Glomerular endothelial cell (primary cell): ENCODE data around the gene HDAC9. TPM values are rescaled to one million over a fixed set of nuclear protein-coding genes. Genes with fewer than 3 reads are reported as not detected.

Source experiments
- DNase-seq: peaks from one replicate; pipeline ENCODE4 v3.0.0-alpha.2; 2011; ENCODE audit warnings: low read depth, low spot score; ENCODE audit errors: extremely low read depth
- total RNA-seq: library from RNA; depleted of rRNA; stranded (reverse); fragments of >200 nt; gene quantifications from 2 replicates; pipeline ENCODE4 v1.2.3, GENCODE V29; 2015

The HDAC9 gene
- total RNA-seq, 1 donor from 2014 or later: 24.7 TPM

DNA sequence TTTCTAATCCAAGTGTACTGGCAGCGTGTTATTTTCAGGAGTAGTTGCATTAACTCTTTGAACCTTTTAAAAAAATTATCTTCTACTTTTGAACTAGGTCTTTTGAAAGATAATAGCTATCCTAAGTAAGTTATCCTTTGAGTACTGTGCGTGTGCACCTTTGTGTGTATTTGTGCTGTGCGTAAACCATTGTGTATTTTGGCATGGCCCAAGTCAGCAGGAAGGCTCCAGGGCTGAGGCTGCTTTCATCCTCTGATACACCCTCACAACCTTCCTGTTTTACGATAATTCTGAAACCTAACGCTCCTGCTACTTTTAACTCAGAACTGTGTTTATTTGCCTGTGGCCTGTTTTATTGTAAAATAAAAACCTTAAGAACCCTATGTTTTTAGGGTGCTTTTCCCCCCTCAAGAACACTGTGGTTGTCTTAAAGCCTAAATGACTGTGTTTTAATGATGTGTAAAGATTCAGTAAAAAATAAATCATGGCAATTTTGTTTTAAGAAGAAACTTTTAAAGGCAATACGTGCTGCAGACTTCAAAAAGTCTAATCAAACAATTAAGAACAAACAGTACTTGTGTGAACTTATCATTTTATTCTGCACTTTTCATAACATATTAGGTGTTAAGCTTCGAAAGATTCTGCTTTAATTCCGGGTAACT lies 57.5 kb downstream of the HDAC9 start:
- no peak for DNase-seq

DNA sequence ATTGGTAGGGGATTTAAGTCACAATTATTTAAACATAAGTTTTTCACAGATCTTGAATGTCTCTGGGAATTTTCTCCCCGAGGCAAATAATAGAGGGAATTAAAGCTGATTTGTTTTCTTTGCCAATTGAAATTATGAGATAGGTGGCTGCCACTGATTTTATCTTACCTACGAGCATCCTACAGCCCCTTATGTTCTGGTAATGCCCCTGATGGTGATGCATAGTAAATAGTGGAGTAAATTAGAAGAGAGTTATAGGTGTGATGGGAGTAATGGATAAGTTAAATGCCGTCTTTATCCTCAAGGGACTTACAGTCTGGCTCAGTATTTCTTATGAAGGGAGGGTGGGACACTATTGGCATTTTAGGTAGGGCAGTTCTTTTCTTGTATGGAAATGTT lies 58.1 kb downstream of the HDAC9 start:
- DNase-seq: no peak

DNA sequence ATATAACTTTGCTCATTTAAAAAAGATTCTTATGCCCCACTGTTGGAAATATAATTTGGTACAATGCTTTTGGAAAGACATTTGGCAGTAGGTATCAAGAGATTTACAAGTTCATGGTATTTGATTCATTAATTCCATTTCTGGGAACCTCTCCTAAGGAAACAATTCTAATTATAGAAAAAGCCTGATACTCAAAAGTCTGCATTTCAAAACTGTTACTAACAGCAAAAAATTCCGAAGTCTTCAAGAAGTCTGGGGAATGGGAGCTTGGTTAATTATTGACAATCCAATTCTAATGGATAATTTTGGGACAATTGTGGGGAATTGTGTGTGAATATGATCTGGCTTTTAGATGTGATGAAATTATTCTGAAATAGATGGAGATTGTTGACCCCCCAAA lies 59.6 kb downstream of the HDAC9 start:
- no peak for DNase-seq

DNA sequence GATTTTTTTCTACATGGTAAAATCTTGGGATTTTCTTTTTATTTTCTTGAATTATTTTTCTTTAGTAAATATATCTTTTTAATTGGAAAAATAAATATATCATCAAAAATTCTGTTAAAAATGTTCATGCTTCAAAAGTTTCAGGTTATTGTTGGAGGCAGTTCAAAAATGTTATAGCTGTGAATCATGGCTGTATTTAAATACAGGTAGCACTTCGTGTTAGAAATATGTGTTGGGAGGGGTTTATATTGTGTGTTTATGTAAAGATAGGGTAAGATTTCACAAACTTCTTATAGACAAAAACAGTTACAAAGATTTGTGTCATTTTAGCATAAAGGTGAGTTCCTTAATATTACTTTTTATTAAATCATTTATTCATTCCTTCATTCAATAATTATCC lies 60.4 kb downstream of the HDAC9 start:
- no peak for DNase-seq

DNA sequence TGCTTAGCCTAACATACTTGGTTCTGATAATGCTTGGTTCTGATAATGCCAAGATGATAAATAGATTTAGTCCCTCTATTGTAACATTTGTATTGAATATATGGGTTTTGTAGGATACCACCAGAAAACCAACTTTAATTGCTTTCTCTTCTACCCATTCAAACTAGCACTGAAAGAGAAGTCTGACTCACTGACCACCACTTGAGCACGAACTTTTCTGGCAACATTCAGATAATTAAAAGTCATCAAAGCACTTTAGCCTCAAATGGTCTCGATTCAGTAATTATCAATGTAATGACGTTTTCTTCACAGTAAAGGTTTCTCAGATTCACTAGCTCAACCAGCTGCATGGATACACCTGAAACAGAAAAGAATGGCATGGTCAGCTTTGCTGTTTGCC lies 63.0 kb downstream of the HDAC9 start:
- DNase-seq: no peak

DNA sequence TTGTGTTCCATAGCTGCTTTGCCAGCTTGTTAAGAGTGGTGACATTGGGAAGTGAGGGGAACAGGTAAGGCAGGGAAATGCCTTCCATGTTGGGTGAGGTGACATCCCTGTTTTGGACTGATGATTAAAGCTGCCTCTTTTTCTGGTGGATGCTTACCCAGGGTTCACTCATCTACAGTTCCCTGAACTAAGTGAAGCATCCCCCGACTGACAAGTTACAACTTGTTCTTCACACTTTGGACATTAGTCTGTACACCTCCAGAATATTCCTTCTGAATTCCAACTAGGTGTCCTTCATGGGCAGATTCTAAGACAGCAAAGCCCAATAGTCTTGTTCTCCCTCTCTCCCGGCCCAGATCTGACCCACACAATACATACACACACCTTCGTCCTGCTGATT lies 63.4 kb downstream of the HDAC9 start:
- no peak for DNase-seq

DNA sequence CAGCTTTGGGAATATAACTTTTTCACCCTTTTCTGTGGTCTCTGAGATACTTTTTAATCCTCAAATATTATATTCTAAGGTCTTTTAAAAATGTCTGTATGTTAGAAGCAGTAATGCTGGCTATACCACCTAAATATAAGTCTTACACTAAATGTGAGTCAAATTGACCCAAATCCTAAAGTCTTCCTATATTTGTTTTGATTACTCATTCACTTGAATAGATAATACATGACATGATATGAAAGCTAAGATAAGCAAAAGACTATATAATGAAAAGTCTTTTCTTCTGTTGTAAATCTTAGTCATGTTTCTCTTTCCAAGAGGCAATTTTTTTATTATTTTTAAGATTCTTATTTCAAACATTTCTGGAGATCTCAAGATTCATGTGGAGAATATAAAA lies 64.2 kb downstream of the HDAC9 start:
- no peak for DNase-seq

DNA sequence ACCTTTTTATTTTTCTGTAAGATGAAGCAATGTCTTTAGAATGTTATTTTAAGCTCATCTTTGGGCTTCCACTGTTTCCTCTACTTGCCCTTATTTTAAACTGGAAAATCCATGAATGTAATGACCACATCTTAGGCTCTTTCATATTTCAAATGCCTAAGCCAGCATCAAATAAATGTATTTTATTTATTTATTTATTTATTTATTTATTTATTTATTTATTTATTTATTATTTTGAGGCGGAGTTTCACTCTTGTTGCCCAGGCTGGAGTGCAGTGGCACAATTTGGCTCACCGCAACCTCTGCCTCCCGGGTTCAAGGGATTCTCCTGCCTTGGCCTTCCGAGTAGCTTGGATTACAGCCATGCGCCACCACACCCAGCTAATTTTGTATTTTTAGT lies 69.2 kb downstream of the HDAC9 start:
- no peak for DNase-seq

DNA sequence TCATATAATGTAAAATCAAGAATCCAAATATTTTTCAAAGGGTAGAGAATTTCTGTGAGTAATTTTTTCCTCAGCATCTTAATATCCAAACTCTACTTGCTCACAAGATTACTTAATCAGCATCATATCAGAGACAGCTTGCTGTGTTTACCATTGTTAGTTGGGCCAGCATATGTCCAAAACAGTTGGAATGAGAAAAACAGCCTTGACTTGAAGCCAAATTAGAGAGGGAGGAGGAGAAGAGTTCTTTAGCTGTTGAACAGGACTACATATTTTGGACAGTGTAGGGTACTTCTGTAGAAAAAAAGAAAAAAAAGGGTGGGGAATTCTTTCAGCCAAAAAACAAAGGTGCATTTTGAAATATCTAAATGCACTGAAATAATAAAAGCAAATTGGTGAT lies 69.8 kb downstream of the HDAC9 start:
- DNase-seq: no peak

DNA sequence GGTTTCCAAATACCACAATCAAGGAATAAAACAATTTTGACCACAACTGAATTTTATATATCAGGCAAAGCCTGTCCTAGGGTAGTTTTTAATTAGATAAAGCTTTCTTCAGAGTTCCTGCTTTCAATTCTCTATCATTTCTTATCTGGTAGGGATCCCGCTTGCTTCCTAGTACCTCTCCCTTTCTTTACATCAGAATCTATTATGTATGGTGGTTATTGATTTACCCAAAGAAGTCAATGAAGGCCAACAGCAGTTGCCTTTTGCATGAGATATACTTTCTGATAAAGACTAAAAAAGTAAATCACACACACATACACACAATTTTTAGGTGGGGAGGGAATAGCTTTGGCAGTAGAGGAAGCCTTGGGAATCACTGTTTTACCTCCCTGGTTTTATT lies 70.7 kb downstream of the HDAC9 start:
- DNase-seq: no peak

DNA sequence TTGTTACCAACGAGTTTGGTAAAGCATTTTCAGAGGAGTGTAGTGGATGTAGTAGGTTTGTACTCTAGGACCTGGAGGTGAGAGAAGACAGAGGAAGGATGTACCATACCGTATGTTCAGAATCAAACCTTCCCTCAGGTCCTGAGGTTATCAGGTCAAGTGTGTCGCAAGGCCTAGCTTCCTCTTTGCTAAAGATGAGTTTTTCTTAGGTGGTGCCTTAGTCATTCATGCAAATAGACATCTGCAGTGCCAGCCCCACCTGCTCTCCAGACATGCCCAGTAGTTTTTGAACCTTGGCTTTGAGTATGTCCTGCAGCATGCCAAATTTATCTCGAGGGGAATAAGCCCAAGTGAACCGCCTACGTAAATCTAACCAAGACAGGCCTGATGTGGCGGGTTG lies 71.3 kb downstream of the HDAC9 start:
- no peak for DNase-seq

DNA sequence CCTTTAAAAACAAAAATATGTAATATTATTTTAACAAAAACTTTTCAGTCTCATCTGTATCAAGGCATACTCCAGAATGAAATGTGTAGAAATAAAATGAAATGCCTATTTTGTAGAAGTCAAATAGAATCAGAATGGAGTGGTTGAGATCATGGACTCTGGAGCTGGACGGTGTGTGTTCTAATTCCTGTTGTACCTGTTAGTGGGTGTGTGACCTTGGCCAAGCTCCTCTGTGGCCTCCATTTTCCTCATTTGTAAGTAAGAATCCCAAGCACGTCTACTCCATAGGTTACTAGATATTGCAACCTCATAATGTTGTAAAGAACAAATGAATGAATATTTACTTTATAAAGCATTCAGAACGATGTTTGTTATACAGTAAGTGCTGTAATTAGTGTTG lies 74.9 kb downstream of the HDAC9 start:
- no peak for DNase-seq

DNA sequence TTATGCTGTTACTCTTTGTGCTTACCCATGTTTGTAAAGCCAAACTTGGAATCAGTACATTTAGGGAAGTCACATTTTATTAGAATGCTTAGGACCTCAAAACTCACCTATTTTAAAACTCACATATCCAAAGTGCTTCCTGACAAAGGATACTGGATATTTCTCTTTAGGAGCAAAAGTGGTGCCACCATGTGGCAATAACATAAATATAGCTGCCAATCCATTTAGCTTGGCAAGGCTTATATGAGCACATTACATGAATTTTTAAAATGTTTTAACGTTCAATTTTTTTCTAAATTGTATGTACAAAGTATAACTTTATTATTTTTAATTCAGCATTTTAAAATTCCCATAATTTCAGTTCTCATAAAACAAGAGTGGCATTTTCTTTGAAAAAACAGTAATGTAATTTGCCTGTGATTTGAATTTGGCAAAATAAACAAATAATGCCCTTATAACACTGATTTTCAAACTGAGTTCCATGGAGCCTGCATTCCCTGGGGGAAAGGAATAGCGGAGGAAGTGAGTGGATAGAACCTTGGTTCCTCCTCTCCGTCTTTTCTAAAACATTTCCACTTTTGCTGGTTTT lies 75.4 kb downstream of the HDAC9 start:
- peak; percentile 33 for DNase-seq

DNA sequence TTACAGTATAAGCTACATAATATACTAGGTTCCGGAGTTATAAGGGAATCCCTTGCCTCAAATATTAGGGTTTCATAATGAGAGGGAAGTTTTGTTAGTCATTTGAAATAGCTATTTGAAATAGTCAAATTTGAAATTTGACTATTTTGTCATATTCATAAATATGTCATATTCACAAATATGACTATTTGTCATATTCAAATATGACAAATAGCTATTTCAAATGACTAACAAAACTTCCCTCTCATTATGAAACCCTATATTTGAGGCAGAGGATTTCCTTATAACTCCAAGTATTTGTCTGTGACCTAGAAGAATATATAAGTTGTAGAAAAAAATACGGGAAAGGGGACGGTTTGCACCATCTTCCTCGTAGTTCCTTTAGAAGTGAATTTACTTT lies 76.6 kb downstream of the HDAC9 start:
- no peak for DNase-seq

DNA sequence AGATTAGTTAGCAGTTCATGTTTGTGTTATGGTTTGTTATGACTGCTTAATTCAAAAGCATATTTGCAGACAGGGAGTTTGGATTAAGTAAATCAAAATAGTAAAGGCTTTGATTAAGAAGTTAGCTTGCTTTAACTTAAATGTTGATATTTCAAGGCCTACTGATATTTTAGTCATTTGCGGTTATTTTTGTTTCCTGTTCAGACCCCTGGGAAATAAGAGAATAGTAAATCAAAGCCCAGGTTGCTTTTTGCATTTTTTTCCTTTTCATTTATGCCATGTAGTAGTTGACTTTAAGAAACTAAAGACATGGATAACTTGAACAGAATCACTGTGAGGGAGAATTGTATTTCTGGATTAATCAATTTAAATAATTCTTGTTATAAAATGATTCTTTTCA lies 77.3 kb downstream of the HDAC9 start:
- DNase-seq: no peak

DNA sequence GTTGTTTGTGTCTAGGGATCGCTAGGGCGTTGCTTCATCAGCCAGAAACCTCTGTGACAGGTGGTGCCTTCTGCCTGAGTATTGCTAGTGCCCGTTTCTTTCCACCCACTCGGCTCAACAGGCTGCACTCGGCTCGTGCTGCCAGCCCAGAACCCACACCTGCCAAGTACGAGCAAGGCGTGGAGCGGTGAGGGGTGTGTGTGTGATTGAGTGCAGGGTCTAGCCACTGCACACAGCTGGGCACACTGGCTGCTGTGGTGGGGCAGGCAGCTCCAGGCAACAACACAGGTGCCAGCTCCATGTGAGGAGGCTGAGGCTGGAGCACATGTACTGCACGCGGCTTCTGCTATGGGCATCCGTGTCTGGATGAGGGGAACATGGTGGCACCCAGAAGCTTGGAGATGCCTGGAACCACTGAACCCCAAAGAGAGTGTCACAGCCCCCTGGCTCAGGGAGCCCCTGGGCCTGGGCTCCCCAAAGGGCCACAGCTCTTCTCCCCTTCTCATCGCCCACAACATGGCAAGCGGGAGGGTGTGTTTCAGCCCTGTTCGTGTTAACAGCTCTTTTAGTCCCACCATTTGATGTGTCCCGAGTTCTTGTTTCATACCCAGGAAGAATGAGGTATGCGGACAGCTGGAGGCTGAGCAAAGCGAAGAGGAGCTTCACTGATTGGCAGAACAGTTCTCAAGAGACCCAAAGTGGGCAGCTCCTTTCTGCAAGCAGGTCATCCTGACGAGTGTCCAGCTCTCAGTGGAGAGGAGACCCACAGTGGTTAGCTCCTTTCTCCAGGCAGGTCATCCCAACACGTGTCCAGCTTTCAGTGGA lies 78.1 kb downstream of the HDAC9 start:
- no peak for DNase-seq

DNA sequence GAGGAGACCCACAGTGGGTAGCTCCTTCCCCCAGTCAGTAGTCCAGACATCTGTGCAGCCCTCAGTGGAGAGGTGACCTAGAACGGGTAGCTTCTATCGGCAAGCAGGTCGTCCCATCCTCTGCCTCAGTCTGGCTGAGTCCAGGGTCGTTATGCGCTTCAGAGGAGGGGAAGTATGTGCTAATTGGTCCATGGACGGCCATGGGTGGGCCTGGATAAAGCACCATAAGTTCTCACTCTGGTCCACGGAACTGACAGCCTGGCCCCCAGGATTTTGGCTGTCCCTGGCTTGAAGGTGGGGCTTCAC lies 78.6 kb downstream of the HDAC9 start:
- DNase-seq: no peak

DNA sequence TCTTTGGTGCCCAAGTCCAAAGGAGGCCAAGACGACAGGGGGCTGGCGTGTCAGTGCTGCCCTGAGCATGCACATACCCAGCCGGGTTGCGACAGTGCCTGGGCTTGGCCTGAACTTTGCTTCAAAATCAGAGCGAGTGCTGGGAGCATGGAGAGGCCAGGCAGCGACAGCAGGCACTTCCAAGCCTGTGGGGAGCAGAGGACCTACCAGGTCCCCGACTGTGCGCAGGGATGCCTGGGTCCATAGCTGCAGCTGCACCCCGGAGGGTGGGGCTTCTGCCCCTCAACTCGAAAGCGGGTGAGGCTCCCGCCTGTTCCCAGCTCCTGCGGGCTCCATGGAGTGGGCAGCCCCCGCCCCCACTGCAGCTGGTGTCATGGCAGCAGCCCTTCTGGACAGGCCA lies 79.1 kb downstream of the HDAC9 start:
- DNase-seq: no peak

DNA sequence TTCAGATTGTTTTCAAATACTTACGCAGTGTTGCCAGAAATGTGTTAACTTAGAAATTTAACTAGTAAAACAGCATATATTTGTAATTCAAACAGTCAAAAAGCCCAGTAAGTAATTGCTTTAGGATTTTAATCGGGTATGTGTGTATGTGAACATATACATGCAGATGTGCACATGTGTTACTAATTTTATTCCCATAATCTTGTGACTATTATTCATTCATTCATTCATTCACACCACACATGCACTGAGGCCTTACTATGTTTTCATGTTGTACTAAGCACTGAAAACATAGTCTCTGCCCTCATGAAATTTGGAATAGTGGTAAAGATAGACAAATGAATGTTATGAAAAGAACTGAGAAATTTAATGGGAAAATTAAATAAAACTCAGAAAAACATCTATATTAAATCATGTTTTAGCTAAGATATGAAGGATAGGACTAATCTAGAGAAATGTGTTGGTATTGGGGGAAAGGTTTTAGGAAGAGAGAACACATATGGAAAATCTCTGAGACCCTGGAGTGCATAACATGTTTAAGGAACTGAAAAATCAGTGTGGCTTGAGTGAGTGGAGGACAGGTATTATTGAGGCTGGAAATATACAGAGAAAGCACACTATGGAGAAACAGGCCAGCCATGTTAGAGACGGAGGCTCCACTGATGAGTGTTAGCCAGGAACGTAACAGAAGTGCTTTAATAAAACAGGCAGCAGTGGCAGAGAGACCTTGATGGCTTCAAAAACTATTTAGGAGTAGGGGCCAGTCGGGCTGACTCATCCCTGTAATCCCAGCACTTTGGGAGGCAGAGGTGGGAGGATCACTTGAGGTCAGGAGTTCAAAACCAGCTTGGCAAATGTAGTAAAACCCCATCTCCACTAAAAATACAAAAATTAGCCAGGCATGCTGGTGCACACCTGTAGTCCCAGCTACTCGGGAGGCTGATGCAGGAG lies 80.3 kb downstream of the HDAC9 start:
- no peak for DNase-seq

DNA sequence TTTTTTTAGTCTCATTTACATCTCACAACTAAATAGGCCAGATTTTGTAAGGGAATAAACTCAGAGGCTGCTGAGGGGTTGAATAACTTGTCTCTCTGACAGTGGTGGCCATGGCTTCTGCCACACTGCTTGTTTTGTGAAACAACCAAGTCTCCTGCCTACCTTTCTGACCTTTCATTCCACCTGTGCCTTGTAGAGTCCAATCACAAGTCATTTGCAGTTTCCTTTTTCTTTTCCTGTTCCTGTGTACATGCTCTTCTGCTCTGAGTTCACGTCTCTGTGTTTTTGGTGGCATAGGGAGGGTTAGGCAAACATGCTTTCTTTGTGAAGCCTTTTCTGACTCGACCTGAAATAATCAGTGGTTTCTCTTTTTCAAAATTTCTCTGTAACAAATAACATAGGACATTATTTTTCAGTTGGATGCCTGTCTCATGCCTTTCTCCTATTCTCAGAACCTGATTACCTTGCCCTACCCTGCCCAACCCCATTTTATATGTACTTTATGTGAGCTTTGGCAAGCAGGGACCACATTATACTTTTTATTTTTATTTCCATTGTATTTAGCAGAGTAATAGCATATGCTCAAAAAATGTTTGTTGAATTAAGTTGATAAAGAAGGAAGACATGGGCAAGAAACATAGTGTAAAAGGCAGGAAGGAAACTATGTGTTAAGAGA lies 81.7 kb downstream of the HDAC9 start:
- no peak for DNase-seq

DNA sequence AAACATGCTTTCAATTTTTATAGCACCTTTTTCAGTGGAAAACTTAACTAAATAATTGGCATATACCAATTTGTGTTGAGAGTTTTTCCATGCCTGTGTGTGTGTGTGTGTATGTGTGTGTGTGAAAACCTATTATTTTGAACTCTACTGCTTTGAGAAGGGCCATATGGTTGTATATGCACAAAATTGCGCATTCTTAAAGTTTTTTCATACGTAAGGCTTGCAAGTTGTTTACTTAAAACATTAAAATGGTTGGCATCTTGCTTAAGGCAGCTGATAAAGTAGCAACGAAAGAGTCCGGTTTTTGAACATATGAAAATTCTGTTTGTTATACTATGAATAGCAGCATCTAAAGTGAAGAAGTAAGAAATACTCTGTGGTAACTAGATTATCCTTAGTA lies 84.1 kb downstream of the HDAC9 start:
- no peak for DNase-seq
